IPS-15b (cell line): Measurements from ENCODE around the gene CTDSPL.

Experiments used
- H3K27me3 ChIP-seq: one replicate; pipeline ENCODE4 v1.6.1; 2013; ENCODE audit warnings: low read length; ENCODE audit not compliant: control insufficient read depth, insufficient read depth
- H3K36me3 ChIP-seq: one replicate; pipeline ENCODE4 v1.6.1; 2013; ENCODE audit warnings: low read length; ENCODE audit not compliant: control insufficient read depth, insufficient read depth
- H3K4me1 ChIP-seq: one replicate; pipeline ENCODE4 v1.6.1; 2013; ENCODE audit warnings: mild to moderate bottlenecking, low read length; ENCODE audit not compliant: control insufficient read depth, insufficient read depth
- H3K4me3 ChIP-seq: one replicate; pipeline ENCODE4 v1.5.1; 2013; ENCODE audit warnings: low read depth, low read length
- H3K9ac ChIP-seq: one replicate; pipeline ENCODE4 v1.6.1; 2013; ENCODE audit warnings: low read depth, mild to moderate bottlenecking, low read length
- H3K9me3 ChIP-seq: one replicate; pipeline ENCODE4 v1.6.1; 2013; ENCODE audit warnings: mild to moderate bottlenecking, low read length; ENCODE audit not compliant: control insufficient read depth, insufficient read depth

CTDSPL gene

GRCh38 chr3:37856381-37856780 is 5.3 kb upstream of the CTDSPL start:
- Histone ChIP-seq H3K36me3 (no peaks in the 10 kb centered on the region), H3K4me3 (no peak overlapping the region), H3K4me1 (peaks cover 3% of the 10 kb centered on the region), H3K27me3 (peaks cover 12% of the 10 kb centered on the region), H3K9me3 (no peaks in the 10 kb centered on the region), H3K9ac (no peak overlapping the region)

GRCh38 chr3:37858742-37859141 is 2.9 kb upstream of the CTDSPL start:
- peaks cover 14% of the 10 kb centered on the region for H3K4me1 ChIP-seq
- no peaks in the 10 kb centered on the region for H3K9me3 ChIP-seq
- no peaks in the 10 kb centered on the region for H3K36me3 ChIP-seq
- no peak overlapping the region for H3K4me3 ChIP-seq
- H3K9ac ChIP-seq, result no peak overlapping the region
- peaks cover 18% of the 10 kb centered on the region for H3K27me3 ChIP-seq

- H3K36me3 ChIP-seq, result no peaks in the 10 kb centered on the region
- peaks cover 14% of the 10 kb centered on the region for H3K4me1 ChIP-seq
- H3K27me3 ChIP-seq, result peaks cover 18% of the 10 kb centered on the region
- no peak overlapping the region for H3K4me3 ChIP-seq
- no peaks in the 10 kb centered on the region for H3K9me3 ChIP-seq
- H3K9ac ChIP-seq, result no peak overlapping the region
Observed at GRCh38 chr3:37859354-37859753, 2.3 kb upstream of the CTDSPL start.

- peak overlapping the region; percentile 16 for H3K4me3 ChIP-seq
- no peaks in the 10 kb centered on the region for H3K36me3 ChIP-seq
- H3K27me3 ChIP-seq, result peaks cover 18% of the 10 kb centered on the region
- no peaks in the 10 kb centered on the region for H3K9me3 ChIP-seq
- no peak overlapping the region for H3K9ac ChIP-seq
- peaks cover 16% of the 10 kb centered on the region for H3K4me1 ChIP-seq
Observed at GRCh38 chr3:37859908-37860199, 1.8 kb upstream of the CTDSPL start.

GRCh38 chr3:37862219-37862902 is 681 bp downstream of the CTDSPL start:
- peak overlapping the region; percentile 57 for H3K9ac ChIP-seq
- peaks cover 18% of the 10 kb centered on the region for H3K27me3 ChIP-seq
- peak overlapping the region; percentile 81 for H3K4me3 ChIP-seq
- no peaks in the 10 kb centered on the region for H3K9me3 ChIP-seq
- H3K36me3 ChIP-seq, result no peaks in the 10 kb centered on the region
- peaks cover 16% of the 10 kb centered on the region for H3K4me1 ChIP-seq

GRCh38 chr3:37862903-37863815 is 1.5 kb downstream of the CTDSPL start:
- Histone ChIP-seq H3K9ac (peak overlapping the region; percentile 57), H3K27me3 (peaks cover 18% of the 10 kb centered on the region)

GRCh38 chr3:37863949-37864822 is 2.5 kb downstream of the CTDSPL start:
- Histone ChIP-seq H3K27me3 (peaks cover 16% of the 10 kb centered on the region), H3K36me3 (no peaks in the 10 kb centered on the region), H3K9ac (no peak overlapping the region), H3K9me3 (no peaks in the 10 kb centered on the region), H3K4me1 (peaks cover 16% of the 10 kb centered on the region), H3K4me3 (no peak overlapping the region)

More at GRCh38 chr3:37862903-37863815, 1.5 kb downstream of the CTDSPL start:
- Histone ChIP-seq H3K4me3 (peak overlapping the region; percentile 81), H3K9me3 (no peaks in the 10 kb centered on the region), H3K4me1 (peaks cover 16% of the 10 kb centered on the region), H3K36me3 (no peaks in the 10 kb centered on the region)

GRCh38 chr3:37864904-37865303 is 3.2 kb downstream of the CTDSPL start:
- Histone ChIP-seq H3K27me3 (peaks cover 9% of the 10 kb centered on the region), H3K4me3 (no peak overlapping the region), H3K36me3 (no peaks in the 10 kb centered on the region)

GRCh38 chr3:37867144-37867543 is 5.5 kb downstream of the CTDSPL start:
- Histone ChIP-seq H3K9ac (no peak overlapping the region), H3K27me3 (peaks cover 6% of the 10 kb centered on the region), H3K36me3 (no peaks in the 10 kb centered on the region), H3K4me1 (peaks cover 13% of the 10 kb centered on the region), H3K4me3 (no peak overlapping the region), H3K9me3 (no peaks in the 10 kb centered on the region)

More at GRCh38 chr3:37864904-37865303, 3.2 kb downstream of the CTDSPL start:
- Histone ChIP-seq H3K9me3 (no peaks in the 10 kb centered on the region), H3K9ac (no peak overlapping the region), H3K4me1 (peaks cover 14% of the 10 kb centered on the region)

- no peaks in the 10 kb centered on the region for H3K4me1 ChIP-seq
- no peaks in the 10 kb centered on the region for H3K9me3 ChIP-seq
- H3K9ac ChIP-seq, result no peak overlapping the region
- no peaks in the 10 kb centered on the region for H3K27me3 ChIP-seq
- no peak overlapping the region for H3K4me3 ChIP-seq
- H3K36me3 ChIP-seq, result no peaks in the 10 kb centered on the region
Observed at GRCh38 chr3:37871858-37872257, 10.2 kb downstream of the CTDSPL start.

GRCh38 chr3:37872413-37873160 is 10.9 kb downstream of the CTDSPL start:
- Histone ChIP-seq H3K4me1 (no peaks in the 10 kb centered on the region), H3K9me3 (no peaks in the 10 kb centered on the region), H3K27me3 (no peaks in the 10 kb centered on the region), H3K4me3 (no peak overlapping the region), H3K9ac (no peak overlapping the region), H3K36me3 (no peaks in the 10 kb centered on the region)
